ENCODE results near the gene ZNF213.

ZNF213 gene

DNA sequence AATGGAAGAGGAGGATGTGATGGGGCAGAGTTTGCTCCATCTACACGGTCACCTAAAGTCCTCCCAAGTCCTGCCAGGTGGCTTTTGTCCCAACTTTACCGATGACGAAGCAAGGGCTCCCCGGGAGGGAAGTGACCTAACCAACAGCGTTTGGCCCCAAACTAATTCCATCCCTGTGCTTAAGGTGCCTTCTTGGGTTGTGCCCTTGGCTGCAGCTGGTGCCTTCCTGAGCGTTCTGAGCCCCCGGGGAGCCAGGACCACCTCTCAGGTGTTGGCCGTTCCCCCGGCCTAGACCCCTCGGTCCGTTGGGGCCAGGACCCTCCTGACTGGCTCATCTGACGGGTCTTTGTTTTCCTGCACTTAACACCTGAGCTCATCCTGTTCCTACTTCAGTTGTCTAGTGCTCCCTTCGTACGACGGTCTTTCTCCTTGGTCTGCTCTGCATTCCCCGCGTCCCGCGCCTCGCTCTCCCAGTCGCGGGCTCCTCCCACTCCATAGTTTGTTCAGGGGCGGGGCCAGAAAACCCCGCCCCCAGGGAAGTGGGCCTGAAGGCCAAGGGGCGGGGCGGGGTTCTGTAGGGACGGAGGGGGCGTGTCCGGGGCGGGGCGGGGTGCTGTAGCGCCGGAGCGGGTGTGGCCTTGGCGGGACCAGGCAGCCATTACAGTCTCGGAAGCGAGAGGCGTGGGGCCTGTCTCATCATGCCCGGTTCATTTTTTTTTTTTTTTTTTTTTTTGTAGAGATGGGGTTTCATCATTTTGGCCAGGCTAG, 34.9 kb upstream of the ZNF213 start:
- intact Hi-C loops (cut with DNase I) = no loop called here
- peak; percentile 27 to 78 (median 59) for DNase-seq

- peak in 6 of 42 donors; percentile 15 to 50 (median 34) for DNase-seq
- intact Hi-C loops (cut with DNase I) = no loop called here
These were observed 33.6 kb upstream of the ZNF213 start for GRCh38 chr16:3101018-3101840.

GRCh38 chr16:3101841-3102470, 32.9 kb upstream of the ZNF213 start:
- intact Hi-C loops (cut with DNase I) = no loop called here
- DNase-seq = no peak

GRCh38 chr16:3106205-3106928, 28.5 kb upstream of the ZNF213 start:
- peak; percentile 73 to 96 (median 90) for DNase-seq
- intact Hi-C loops (cut with DNase I) = no loop called here

DNA sequence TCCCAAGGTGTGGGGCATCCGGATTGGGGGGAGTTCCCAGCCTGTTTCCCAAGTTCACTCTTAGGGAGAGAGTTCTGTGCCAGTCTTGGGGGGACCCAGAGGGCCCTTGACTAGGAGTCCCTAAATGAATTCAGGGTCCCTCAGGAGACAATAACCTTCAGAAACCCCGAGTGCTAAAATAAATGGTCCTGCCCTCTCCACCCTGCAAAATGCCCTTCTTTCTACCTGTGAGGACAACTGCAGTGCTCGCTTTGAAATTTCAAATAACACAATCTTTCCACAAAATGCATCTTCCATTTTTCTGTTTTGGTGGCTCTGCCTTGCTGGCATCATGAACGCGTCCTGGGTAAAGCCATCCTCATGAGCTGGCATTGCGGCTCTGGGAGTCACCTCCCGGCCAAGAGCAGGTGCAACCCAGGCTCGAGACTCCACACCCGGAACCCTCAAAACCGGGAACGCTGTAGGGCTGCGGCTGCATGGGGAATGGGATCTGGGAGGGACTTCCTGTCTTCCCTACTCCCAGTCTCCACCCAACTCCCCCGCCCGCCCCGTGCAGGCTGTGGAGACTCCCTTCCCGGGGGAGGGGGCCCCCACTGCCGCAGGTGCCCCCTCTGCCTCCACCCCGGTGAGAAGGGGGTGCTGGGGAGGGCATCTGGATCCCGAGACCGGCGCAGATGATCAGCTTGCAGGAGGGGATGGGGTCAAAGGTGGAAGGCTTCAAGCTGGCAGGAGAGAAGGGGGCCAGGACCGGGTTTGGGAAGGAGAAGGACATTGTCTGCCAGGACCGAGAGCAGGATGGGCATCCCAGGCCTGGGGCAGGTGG, 22.6 kb upstream of the ZNF213 start, which contains the start of gene ZNF205:
Gene ZNF205 (plus strand): TSS at position 529 of the 823 bp plus-strand sequence. CDS start 845 bp downstream, outside the sequence.
- peak; percentile 74 to 95 (median 86) for DNase-seq
- intact Hi-C loops (cut with DNase I) = no loop called here

GRCh38 chr16:3112881-3113574, 21.8 kb upstream of the ZNF213 start:
- peak in 1 of 42 donors; percentile 20 for DNase-seq
- intact Hi-C loops (cut with DNase I) = no loop called here

DNA sequence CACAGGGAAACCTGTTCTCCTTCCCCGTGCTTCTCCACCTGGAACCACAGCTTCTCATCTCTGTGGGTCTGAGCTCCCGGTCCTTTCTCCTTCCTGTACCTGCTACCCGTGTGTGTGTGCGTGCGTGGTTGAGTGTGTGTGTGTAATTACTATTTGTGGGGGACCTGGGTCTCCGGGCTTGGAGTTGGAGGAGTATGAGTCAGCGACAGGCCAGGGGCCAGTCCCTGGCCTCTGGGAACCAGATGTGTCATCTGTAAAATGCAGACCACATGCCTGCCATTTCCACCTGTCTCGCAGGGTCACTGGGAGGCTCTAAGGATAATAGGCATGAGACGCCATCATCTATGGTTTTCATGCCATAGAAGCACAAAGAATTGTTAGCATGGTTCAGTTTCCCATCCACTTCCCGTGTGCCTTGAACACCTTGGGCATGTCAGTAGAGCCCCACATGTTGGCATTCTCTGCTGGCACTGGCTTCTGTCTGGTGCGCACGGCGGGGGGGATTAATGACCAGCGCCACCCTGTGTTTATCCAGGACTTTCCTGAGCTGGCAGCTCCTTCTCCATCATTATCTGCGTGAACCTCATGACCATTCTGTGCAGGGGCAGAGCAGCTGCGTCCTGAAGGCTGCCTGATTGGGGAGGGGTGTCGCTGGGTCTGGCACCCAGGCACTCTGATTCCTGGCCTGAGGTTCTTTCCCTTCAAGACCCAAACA, 20.9 kb upstream of the ZNF213 start:
- DNase-seq = no peak
- intact Hi-C loops (cut with DNase I) = no loop called here

DNA sequence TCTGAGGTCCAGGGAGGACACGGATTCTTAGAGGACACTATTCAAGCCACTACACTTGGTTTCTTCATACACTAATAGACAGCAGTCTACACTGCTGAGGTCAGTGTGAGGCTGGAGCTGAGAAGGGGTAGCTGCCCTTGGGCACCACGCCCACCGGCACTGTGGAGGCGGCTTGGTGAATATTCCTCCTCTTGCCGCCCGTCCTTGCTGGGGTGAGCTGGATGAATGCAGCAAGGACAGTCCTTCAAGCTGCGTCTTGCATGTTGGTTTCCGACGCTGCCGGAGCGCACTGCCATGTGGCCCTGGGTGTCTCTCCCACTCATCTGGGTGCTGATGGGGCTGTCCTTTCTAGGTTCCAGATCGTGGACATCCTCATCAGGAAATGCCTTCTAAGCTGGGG, 19.8 kb upstream of the ZNF213 start:
- DNase-seq = no peak
- intact Hi-C loops (cut with DNase I) = loop anchor here (5.0 kb wide), 1 partner anchor 53 kb away; no protein-coding TSS in a partner anchor

DNA sequence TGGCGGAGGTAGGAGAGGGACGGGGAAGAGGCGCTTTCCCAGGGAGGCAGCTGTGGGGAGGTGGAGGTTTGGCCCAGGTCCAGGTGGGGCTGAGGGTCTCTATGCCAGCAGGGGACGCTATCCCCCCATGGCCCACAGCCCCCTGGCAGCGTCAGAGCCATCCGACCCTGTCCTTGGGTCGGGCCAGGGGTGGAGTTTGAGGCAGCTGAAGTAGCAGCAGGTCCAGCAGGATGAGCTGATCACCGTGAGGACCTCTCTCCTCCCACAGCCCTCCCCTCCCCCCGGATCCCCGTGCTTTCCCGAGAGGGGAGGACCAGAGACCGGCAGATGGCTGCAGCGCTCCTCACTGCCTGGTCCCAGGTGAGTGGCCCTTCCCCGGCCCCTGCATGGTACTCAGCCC, 19.3 kb upstream of the ZNF213 start:
- intact Hi-C loops (cut with DNase I) = loop anchor here (5.0 kb wide), 1 partner anchor 53 kb away; no protein-coding TSS in a partner anchor
- no peak for DNase-seq

GRCh38 chr16:3118204-3118790, 16.5 kb upstream of the ZNF213 start:
- intact Hi-C loops (cut with DNase I) = loop anchor here (5.0 kb wide), 1 partner anchor 56 kb away; no protein-coding TSS in a partner anchor
- no peak for DNase-seq

DNA sequence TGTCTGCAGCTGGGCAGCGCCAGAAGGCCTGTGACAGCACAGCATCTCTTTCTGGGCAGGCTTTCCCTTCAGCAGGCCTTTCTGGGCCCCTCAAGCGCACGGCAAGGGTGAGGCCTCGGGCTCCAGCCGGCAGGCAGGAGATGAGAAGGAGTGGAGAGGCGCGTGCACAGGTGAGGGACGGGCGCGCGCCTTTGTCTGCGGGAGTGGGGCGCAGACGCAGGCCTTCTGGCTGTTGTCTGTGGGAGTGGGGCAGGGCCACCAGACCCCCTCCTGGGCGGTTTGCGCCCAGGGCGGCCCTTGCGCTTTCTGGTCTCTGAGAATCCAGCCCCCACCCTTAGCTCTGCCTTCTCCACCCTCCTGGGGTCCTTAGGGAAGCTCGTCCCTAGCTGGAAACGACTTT, 16.0 kb upstream of the ZNF213 start:
- DNase-seq = no peak
- intact Hi-C loops (cut with DNase I) = loop anchor here (5.0 kb wide), 1 partner anchor 57 kb away; no protein-coding TSS in a partner anchor

- DNase-seq = no peak
- intact Hi-C loops (cut with DNase I) = loop anchor here (5.0 kb wide), 1 partner anchor 57 kb away; no protein-coding TSS in a partner anchor
These were observed 15.5 kb upstream of the ZNF213 start for GRCh38 chr16:3119286-3119685.

GRCh38 chr16:3119701-3120408, 15.0 kb upstream of the ZNF213 start:
- intact Hi-C loops (cut with DNase I) = loop anchor here (5.0 kb wide), 1 partner anchor 58 kb away; no protein-coding TSS in a partner anchor
- DNase-seq = no peak

GRCh38 chr16:3120435-3120834, 14.4 kb upstream of the ZNF213 start:
- no peak for DNase-seq
- intact Hi-C loops (cut with DNase I) = no loop called here

GRCh38 chr16:3121851-3122467, 12.9 kb upstream of the ZNF213 start:
- intact Hi-C loops (cut with DNase I) = no loop called here
- no peak for DNase-seq

Measured in head of caudate nucleus (tissue), 42 donors.